ENCODE data around the gene GADD45B.

GADD45B gene

DNA sequence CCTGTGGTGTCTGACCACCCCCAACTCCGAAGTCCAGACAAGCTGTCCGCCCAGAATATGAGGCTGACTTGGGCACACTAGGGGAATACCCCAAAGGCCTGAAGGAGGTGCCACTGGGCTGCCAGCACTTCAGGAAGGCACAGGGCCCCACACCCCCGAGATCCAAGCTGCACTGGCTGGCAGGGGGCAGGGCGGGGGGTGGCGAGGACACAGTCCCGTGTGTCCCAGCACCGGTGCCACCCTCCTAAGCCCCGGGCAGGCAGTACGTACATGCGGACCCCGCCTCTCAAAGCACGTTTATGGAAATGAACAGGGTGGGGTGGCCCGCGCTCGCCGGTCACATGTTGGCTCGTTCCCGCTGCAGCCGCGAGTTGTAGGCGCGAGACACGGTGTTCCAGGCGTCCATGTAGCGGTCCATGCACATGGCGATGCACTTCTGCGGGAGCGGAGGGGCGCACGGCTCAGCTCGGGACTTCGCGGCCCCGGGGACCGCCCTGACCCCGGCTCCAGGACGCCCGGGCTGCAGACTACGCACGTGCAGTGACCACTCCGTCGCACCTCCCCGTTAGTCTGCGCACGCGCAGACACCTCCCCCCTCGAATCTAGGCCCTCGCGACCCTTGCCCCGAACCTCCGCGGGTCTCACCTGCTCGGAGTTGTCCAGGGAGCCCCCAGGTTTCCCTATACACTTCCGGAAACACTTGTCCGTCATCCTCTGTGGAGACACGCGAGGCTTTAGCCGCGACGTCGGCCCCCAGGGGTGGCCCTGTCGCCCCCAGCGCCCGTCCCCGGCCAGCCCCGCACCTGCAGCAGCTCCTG lies 49.1 kb upstream of the GADD45B start (continued):
- TF ChIP-seq, protein P1, sequence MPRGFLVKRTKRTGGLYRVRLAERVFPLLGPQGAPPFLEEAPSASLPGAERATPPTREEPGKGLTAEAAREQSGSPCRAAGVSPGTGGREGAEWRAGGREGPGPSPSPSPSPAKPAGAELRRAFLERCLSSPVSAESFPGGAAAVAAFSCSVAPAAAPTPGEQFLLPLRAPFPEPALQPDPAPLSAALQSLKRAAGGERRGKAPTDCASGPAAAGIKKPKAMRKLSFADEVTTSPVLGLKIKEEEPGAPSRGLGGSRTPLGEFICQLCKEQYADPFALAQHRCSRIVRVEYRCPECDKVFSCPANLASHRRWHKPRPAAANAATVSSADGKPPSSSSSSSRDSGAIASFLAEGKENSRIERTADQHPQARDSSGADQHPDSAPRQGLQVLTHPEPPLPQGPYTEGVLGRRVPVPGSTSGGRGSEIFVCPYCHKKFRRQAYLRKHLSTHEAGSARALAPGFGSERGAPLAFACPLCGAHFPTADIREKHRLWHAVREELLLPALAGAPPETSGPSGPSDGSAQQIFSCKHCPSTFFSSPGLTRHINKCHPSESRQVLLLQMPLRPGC (tag by site-specific recombination; IDR thresholded peaks at IDR 0.05): peak; percentile 6; the same call in 1 of the 2 replicates
- TF ChIP-seq RBAK (tag by site-specific recombination; IDR thresholded peaks at IDR 0.05): no peak
- no peak for TF ChIP-seq ZNF311 (tag by site-specific recombination; IDR thresholded peaks at IDR 0.05; ENCODE audit: borderline replicate concordance)
- TF ChIP-seq ZNF600 (tag by site-specific recombination; IDR thresholded peaks at IDR 0.05): 0 out of 2 replicates have a peak, but pooled peaks have one; percentile 20
- TF ChIP-seq, protein P2, sequence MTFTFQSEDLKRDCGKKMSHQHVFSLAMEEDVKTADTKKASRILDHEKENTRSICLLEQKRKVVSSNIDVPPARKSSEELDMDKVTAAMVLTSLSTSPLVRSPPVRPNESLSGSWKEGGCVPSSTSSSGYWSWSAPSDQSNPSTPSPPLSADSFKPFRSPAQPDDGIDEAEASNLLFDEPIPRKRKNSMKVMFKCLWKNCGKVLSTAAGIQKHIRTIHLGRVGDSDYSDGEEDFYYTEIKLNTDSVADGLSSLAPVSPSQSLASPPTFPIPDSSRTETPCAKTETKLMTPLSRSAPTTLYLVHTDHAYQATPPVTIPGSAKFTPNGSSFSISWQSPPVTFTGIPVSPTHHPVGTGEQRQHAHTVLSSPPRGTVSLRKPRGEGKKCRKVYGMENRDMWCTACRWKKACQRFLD (tag by site-specific recombination; IDR thresholded peaks at IDR 0.05): no peak
- TF ChIP-seq ZNF791 (tag by site-specific recombination; IDR thresholded peaks at IDR 0.05): no peak
- TF ChIP-seq MYNN (tag by site-specific recombination; IDR thresholded peaks at IDR 0.05; ENCODE audit: borderline replicate concordance): no peak
- TF ChIP-seq ZBTB17 (tag by site-specific recombination; IDR thresholded peaks at IDR 0.05): no peak
- no peak for TF ChIP-seq ZNF707 (tag by site-specific recombination; IDR thresholded peaks at IDR 0.05)
- TF ChIP-seq, protein P3, sequence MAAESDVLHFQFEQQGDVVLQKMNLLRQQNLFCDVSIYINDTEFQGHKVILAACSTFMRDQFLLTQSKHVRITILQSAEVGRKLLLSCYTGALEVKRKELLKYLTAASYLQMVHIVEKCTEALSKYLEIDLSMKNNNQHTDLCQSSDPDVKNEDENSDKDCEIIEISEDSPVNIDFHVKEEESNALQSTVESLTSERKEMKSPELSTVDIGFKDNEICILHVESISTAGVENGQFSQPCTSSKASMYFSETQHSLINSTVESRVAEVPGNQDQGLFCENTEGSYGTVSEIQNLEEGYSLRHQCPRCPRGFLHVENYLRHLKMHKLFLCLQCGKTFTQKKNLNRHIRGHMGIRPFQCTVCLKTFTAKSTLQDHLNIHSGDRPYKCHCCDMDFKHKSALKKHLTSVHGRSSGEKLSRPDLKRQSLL (tag by site-specific recombination; IDR thresholded peaks at IDR 0.05): peak; percentile 19; the same call in 1 of the 2 replicates
- 0 out of 2 replicates have a peak, but pooled peaks have one; percentile 68 for TF ChIP-seq ZNF777 (tag by site-specific recombination; IDR thresholded peaks at IDR 0.05; ENCODE audit: borderline replicate concordance)
- no peak for TF ChIP-seq ZNF561 (tag by site-specific recombination; IDR thresholded peaks at IDR 0.05; ENCODE audit: borderline replicate concordance)
- TF ChIP-seq ZNF155 (tag by site-specific recombination; IDR thresholded peaks at IDR 0.05): no peak
- TF ChIP-seq, protein P4, sequence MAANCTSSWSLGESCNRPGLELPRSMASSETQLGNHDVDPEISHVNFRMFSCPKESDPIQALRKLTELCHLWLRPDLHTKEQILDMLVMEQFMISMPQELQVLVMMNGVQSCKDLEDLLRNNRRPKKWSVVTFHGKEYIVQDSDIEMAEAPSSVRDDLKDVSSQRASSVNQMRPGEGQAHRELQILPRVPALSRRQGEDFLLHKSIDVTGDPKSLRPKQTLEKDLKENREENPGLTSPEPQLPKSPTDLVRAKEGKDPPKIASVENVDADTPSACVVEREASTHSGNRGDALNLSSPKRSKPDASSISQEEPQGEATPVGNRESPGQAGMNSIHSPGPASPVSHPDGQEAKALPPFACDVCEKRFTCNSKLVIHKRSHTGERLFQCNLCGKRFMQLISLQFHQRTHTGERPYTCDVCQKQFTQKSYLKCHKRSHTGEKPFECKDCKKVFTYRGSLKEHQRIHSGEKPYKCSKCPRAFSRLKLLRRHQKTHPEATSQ (tag by site-specific recombination; IDR thresholded peaks at IDR 0.05): no peak
- TF ChIP-seq ZIC2 (tag by site-specific recombination; IDR thresholded peaks at IDR 0.05): no peak
- no peak for TF ChIP-seq YY1 (tag by site-specific recombination; IDR thresholded peaks at IDR 0.05)
- TF ChIP-seq ZNF560 (tag by site-specific recombination; IDR thresholded peaks at IDR 0.05; ENCODE audit: borderline replicate concordance): no peak
- TF ChIP-seq, protein P5, sequence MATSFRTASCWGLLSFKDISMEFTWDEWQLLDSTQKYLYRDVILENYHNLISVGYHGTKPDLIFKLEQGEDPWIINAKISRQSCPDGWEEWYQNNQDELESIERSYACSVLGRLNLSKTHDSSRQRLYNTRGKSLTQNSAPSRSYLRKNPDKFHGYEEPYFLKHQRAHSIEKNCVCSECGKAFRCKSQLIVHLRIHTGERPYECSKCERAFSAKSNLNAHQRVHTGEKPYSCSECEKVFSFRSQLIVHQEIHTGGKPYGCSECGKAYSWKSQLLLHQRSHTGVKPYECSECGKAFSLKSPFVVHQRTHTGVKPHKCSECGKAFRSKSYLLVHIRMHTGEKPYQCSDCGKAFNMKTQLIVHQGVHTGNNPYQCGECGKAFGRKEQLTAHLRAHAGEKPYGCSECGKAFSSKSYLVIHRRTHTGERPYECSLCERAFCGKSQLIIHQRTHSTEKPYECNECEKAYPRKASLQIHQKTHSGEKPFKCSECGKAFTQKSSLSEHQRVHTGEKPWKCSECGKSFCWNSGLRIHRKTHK (tag by site-specific recombination; IDR thresholded peaks at IDR 0.05): no peak
- TF ChIP-seq ZNF274 (IDR thresholded peaks at IDR 0.05; ENCODE audit: low read length): no peak
- no peak for TF ChIP-seq ZNF274 (tag by site-specific recombination; IDR thresholded peaks at IDR 0.05; ENCODE audit: borderline replicate concordance)
- TF ChIP-seq, protein P6, sequence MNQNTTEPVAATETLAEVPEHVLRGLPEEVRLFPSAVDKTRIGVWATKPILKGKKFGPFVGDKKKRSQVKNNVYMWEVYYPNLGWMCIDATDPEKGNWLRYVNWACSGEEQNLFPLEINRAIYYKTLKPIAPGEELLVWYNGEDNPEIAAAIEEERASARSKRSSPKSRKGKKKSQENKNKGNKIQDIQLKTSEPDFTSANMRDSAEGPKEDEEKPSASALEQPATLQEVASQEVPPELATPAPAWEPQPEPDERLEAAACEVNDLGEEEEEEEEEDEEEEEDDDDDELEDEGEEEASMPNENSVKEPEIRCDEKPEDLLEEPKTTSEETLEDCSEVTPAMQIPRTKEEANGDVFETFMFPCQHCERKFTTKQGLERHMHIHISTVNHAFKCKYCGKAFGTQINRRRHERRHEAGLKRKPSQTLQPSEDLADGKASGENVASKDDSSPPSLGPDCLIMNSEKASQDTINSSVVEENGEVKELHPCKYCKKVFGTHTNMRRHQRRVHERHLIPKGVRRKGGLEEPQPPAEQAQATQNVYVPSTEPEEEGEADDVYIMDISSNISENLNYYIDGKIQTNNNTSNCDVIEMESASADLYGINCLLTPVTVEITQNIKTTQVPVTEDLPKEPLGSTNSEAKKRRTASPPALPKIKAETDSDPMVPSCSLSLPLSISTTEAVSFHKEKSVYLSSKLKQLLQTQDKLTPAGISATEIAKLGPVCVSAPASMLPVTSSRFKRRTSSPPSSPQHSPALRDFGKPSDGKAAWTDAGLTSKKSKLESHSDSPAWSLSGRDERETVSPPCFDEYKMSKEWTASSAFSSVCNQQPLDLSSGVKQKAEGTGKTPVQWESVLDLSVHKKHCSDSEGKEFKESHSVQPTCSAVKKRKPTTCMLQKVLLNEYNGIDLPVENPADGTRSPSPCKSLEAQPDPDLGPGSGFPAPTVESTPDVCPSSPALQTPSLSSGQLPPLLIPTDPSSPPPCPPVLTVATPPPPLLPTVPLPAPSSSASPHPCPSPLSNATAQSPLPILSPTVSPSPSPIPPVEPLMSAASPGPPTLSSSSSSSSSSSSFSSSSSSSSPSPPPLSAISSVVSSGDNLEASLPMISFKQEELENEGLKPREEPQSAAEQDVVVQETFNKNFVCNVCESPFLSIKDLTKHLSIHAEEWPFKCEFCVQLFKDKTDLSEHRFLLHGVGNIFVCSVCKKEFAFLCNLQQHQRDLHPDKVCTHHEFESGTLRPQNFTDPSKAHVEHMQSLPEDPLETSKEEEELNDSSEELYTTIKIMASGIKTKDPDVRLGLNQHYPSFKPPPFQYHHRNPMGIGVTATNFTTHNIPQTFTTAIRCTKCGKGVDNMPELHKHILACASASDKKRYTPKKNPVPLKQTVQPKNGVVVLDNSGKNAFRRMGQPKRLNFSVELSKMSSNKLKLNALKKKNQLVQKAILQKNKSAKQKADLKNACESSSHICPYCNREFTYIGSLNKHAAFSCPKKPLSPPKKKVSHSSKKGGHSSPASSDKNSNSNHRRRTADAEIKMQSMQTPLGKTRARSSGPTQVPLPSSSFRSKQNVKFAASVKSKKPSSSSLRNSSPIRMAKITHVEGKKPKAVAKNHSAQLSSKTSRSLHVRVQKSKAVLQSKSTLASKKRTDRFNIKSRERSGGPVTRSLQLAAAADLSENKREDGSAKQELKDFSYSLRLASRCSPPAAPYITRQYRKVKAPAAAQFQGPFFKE (tag by site-specific recombination; IDR thresholded peaks at IDR 0.05; ENCODE audit: borderline replicate concordance): no peak
- TF ChIP-seq ZNF48 (tag by site-specific recombination; IDR thresholded peaks at IDR 0.05): no peak
- TF ChIP-seq, protein P7, sequence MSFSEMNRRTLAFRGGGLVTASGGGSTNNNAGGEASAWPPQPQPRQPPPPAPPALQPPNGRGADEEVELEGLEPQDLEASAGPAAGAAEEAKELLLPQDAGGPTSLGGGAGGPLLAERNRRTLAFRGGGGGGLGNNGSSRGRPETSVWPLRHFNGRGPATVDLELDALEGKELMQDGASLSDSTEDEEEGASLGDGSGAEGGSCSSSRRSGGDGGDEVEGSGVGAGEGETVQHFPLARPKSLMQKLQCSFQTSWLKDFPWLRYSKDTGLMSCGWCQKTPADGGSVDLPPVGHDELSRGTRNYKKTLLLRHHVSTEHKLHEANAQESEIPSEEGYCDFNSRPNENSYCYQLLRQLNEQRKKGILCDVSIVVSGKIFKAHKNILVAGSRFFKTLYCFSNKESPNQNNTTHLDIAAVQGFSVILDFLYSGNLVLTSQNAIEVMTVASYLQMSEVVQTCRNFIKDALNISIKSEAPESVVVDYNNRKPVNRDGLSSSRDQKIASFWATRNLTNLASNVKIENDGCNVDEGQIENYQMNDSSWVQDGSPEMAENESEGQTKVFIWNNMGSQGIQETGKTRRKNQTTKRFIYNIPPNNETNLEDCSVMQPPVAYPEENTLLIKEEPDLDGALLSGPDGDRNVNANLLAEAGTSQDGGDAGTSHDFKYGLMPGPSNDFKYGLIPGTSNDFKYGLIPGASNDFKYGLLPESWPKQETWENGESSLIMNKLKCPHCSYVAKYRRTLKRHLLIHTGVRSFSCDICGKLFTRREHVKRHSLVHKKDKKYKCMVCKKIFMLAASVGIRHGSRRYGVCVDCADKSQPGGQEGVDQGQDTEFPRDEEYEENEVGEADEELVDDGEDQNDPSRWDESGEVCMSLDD (tag by site-specific recombination; IDR thresholded peaks at IDR 0.05): no peak

Data from HEK293 (cell line).